ENCODE measurements around the gene OLFM1. TPM values are rescaled to one million over a fixed set of nuclear protein-coding genes. Genes with fewer than 3 reads are reported as not detected.
A peak's percentile ranks its signal among the peaks of the same experiment; 100 is the strongest.
"Not testable (repeated sequence)": the region's sequence is repeated elsewhere in the genome, so short reads cannot be mapped to it uniquely, and the experiment has no call there.

OLFM1 gene
- total and polyA plus RNA-seq, 2 donors from 2014 or later: 2.9 to 33.7 TPM

DNA sequence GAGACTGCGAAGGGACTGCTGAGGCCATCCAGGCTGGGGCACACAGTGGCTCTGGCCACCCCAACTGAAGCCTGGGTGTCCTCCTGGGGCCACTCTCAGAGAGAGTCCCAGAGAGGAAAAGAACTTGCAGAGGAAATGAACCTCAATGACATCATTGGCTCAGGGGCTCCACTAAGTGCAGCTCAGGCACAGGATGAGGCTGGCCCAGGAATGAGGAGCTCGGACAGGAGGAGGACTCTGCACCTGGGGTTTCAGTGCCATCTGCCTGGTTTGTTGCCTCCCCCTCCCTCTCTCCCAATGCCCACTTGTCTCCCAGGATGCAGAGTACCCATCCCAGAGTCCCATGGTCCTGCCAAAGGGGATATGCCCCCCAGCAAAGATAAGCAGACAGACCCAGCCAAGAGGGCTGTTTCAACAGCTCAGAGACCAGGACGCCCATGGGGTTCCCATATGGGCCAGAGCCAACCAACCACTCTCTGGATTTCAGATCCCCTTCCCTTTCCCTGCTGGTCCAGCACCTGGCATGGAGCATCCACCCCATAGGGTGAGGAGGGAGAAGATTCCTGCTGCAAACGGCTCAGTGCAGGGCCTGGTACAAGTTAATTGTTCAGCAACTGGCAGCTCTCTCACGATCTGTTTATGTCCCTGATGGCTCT lies 26.9 kb upstream of the OLFM1 start:
- Histone ChIP-seq H3K4me3 (ENCODE audit: low read length in 3 of 3) (no peak overlapping the region), H3K4me1 (ENCODE audit: control insufficient read depth in 2 of 3, insufficient read depth in 2 of 3, low read depth in 1 of 3, low read length in 3 of 3) (no peaks in the 10 kb centered on the region), H3K27me3 (ENCODE audit: control insufficient read depth, insufficient read depth, low read length) (no peaks in the 10 kb centered on the region), H3K9ac (ENCODE audit: low read length in 3 of 3) (no peak overlapping the region), H3K9me3 (ENCODE audit: control insufficient read depth in 2 of 3, insufficient read depth in 1 of 3, low read length in 3 of 3) (peaks cover 0 to 3% (median 0%) of the 10 kb centered on the region in 3 donors), H3K27ac (ENCODE audit: low read depth in 2 of 2, low read length in 2 of 2) (no peak overlapping the region), H3K36me3 (ENCODE audit: control insufficient read depth in 2 of 3, insufficient read depth in 3 of 3, low read length in 3 of 3) (no peaks in the 10 kb centered on the region)
- TF ChIP-seq, protein P1, sequence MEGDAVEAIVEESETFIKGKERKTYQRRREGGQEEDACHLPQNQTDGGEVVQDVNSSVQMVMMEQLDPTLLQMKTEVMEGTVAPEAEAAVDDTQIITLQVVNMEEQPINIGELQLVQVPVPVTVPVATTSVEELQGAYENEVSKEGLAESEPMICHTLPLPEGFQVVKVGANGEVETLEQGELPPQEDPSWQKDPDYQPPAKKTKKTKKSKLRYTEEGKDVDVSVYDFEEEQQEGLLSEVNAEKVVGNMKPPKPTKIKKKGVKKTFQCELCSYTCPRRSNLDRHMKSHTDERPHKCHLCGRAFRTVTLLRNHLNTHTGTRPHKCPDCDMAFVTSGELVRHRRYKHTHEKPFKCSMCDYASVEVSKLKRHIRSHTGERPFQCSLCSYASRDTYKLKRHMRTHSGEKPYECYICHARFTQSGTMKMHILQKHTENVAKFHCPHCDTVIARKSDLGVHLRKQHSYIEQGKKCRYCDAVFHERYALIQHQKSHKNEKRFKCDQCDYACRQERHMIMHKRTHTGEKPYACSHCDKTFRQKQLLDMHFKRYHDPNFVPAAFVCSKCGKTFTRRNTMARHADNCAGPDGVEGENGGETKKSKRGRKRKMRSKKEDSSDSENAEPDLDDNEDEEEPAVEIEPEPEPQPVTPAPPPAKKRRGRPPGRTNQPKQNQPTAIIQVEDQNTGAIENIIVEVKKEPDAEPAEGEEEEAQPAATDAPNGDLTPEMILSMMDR (IDR thresholded peaks at IDR 0.05; ENCODE audit: borderline replicate concordance, extremely low read depth, insufficient read depth): no peak
- intact Hi-C loops (cut with DNase I): no loop called here
- DNase-seq: peak in 1 of 5 donors; percentile 22
- FAIRE-seq: no peak

DNA sequence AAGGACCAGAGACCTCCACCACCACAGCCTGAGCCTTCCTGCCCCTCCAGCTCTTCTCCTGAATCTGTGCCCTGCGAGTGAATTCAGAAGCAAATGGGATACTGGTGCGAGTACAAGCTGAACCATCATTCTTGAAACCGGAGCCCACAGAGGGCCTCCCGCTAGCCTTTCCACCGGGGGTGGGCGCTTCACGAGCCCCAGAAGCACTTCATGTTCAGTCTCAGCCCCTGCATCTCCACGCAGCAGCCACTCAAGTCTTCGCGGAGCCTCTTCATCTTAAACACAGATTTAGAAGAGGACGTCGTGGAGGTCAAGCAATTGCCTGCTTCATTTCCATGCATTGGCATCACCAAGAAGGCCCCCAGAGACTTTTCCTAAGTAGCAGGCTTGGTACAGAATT lies 26.0 kb upstream of the OLFM1 start:
- no peaks in the 10 kb centered on the region for H3K27me3 ChIP-seq (ENCODE audit: control insufficient read depth, insufficient read depth, low read length)

GRCh38 chr9:135062254-135062653 lies 25.2 kb upstream of the OLFM1 start:
- Histone ChIP-seq H3K4me1 (ENCODE audit: control insufficient read depth in 2 of 3, insufficient read depth in 2 of 3, low read depth in 1 of 3, low read length in 3 of 3) (no peaks in the 10 kb centered on the region), H3K36me3 (ENCODE audit: control insufficient read depth in 2 of 3, insufficient read depth in 3 of 3, low read length in 3 of 3) (no peaks in the 10 kb centered on the region), H3K9ac (ENCODE audit: low read length in 3 of 3) (no peak overlapping the region), H3K27me3 (ENCODE audit: control insufficient read depth, insufficient read depth, low read length) (no peaks in the 10 kb centered on the region), H3K27ac (ENCODE audit: low read depth in 2 of 2, low read length in 2 of 2) (no peak overlapping the region), H3K4me3 (ENCODE audit: low read length in 3 of 3) (no peak overlapping the region), H3K9me3 (ENCODE audit: control insufficient read depth in 2 of 3, insufficient read depth in 1 of 3, low read length in 3 of 3) (peaks cover 0 to 3% (median 0%) of the 10 kb centered on the region in 3 donors)
- TF ChIP-seq, protein P1 (IDR thresholded peaks at IDR 0.05; ENCODE audit: borderline replicate concordance, extremely low read depth, insufficient read depth): no peak
- no peak for FAIRE-seq
- DNase-seq: no peak
- intact Hi-C loops (cut with DNase I): no loop called here

More for the DNA sequence above, 26.0 kb upstream of the OLFM1 start:
- DNase-seq (peak in 1 of 5 donors; percentile 22), FAIRE-seq (no peak)
- Histone ChIP-seq H3K4me1 (ENCODE audit: control insufficient read depth in 2 of 3, insufficient read depth in 2 of 3, low read depth in 1 of 3, low read length in 3 of 3) (no peaks in the 10 kb centered on the region), H3K27ac (ENCODE audit: low read depth in 2 of 2, low read length in 2 of 2) (no peak overlapping the region), H3K36me3 (ENCODE audit: control insufficient read depth in 2 of 3, insufficient read depth in 3 of 3, low read length in 3 of 3) (no peaks in the 10 kb centered on the region), H3K9me3 (ENCODE audit: control insufficient read depth in 2 of 3, insufficient read depth in 1 of 3, low read length in 3 of 3) (peaks cover 0 to 3% (median 0%) of the 10 kb centered on the region in 3 donors), H3K9ac (ENCODE audit: low read length in 3 of 3) (no peak overlapping the region), H3K4me3 (ENCODE audit: low read length in 3 of 3) (no peak overlapping the region)
- intact Hi-C loops (cut with DNase I): no loop called here
- TF ChIP-seq, protein P1 (IDR thresholded peaks at IDR 0.05; ENCODE audit: borderline replicate concordance, extremely low read depth, insufficient read depth): no peak

DNA sequence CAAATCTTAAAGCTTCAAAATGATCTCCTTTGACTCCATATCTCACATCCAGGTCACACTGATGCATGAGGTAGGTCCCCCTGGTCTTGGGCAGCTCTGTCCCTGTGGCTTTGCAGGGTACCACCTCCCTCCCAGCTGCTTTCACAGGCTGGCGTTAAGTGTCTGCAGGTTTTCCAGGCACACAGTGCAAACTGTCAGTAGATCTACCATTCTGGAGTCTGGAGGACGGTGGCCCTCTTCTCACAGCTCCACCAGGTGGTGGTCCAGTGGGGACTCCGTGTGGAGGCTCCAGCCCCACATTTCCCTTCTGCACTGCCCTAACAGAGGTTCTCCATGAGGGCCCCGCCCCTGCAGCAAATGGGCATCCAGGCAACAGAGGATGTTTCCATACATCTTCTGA lies 24.0 kb upstream of the OLFM1 start:
- intact Hi-C loops (cut with DNase I); H3K36me3 ChIP-seq (ENCODE audit: control insufficient read depth in 2 of 3, insufficient read depth in 3 of 3, low read length in 3 of 3); H3K9me3 ChIP-seq (ENCODE audit: control insufficient read depth in 2 of 3, insufficient read depth in 1 of 3, low read length in 3 of 3); H3K9ac ChIP-seq (ENCODE audit: low read length in 3 of 3); H3K4me1 ChIP-seq (ENCODE audit: control insufficient read depth in 2 of 3, insufficient read depth in 2 of 3, low read depth in 1 of 3, low read length in 3 of 3); H3K4me3 ChIP-seq (ENCODE audit: low read length in 3 of 3); FAIRE-seq; H3K27ac ChIP-seq (ENCODE audit: low read depth in 2 of 2, low read length in 2 of 2); H3K27me3 ChIP-seq (ENCODE audit: control insufficient read depth, insufficient read depth, low read length): not testable (repeated sequence)
- peak in 1 of 5 donors; percentile 22 for DNase-seq

GRCh38 chr9:135063888-135064287 lies 23.6 kb upstream of the OLFM1 start:
- H3K36me3 ChIP-seq (ENCODE audit: control insufficient read depth in 2 of 3, insufficient read depth in 3 of 3, low read length in 3 of 3); H3K9me3 ChIP-seq (ENCODE audit: control insufficient read depth in 2 of 3, insufficient read depth in 1 of 3, low read length in 3 of 3); FAIRE-seq; H3K4me1 ChIP-seq (ENCODE audit: control insufficient read depth in 2 of 3, insufficient read depth in 2 of 3, low read depth in 1 of 3, low read length in 3 of 3); H3K27ac ChIP-seq (ENCODE audit: low read depth in 2 of 2, low read length in 2 of 2); H3K9ac ChIP-seq (ENCODE audit: low read length in 3 of 3); DNase-seq; H3K27me3 ChIP-seq (ENCODE audit: control insufficient read depth, insufficient read depth, low read length); intact Hi-C loops (cut with DNase I); H3K4me3 ChIP-seq (ENCODE audit: low read length in 3 of 3): not testable (repeated sequence)

Measured in kidney (tissue), 14 donors.